Adrenal gland (tissue), 5 donors: ENCODE data around the gene BTBD6.

Experiments
- CTCF ChIP-seq, 6 experiments: fragments of 450-650 bp in 4 of 6; fragments of 200-600 bp in 2 of 6; sonication (generic) in 1 of 6; IDR thresholded peaks; 1 replicate in 5 of 6; 2 replicates in 1 of 6; pipeline versions ENCODE4 v1.5.1 to v1.8.0; 2016 to 2021; ENCODE audit warnings: antibody characterized with exemption in 6 of 6, mild to moderate bottlenecking in 2 of 6, moderate library complexity in 1 of 6
- POLR2A ChIP-seq, 2 donors: fragments of 450-650 bp; IDR thresholded peaks; one replicate each; pipeline ENCODE4 v1.6.1; 2017; ENCODE audit warnings: antibody characterized with exemption in 2 of 2, mild to moderate bottlenecking in 2 of 2, moderate library complexity in 1 of 2
- donor health status: DM: no; HTN: no; CAD: no.

GRCh38 chr14:105228562-105228961 is 19.8 kb upstream of the BTBD6 start:
- TF ChIP-seq CTCF (IDR thresholded peaks at IDR 0.05) (no peak), POLR2A (IDR thresholded peaks at IDR 0.05) (no peak)
